NCI-H1105 treated with DMSO at 0.1 percent for 48 hours (cell line): Measurements from ENCODE around the gene SNUPN.
"Not testable (repeated sequence)": the region's sequence is repeated elsewhere in the genome, so short reads cannot be mapped to it uniquely, and the experiment has no call there.

ENCODE experiments used
- DNase-seq: peaks from one replicate; lab custom pipeline; 2025; lab: John Stamatoyannopoulos, UW

Gene SNUPN

DNA sequence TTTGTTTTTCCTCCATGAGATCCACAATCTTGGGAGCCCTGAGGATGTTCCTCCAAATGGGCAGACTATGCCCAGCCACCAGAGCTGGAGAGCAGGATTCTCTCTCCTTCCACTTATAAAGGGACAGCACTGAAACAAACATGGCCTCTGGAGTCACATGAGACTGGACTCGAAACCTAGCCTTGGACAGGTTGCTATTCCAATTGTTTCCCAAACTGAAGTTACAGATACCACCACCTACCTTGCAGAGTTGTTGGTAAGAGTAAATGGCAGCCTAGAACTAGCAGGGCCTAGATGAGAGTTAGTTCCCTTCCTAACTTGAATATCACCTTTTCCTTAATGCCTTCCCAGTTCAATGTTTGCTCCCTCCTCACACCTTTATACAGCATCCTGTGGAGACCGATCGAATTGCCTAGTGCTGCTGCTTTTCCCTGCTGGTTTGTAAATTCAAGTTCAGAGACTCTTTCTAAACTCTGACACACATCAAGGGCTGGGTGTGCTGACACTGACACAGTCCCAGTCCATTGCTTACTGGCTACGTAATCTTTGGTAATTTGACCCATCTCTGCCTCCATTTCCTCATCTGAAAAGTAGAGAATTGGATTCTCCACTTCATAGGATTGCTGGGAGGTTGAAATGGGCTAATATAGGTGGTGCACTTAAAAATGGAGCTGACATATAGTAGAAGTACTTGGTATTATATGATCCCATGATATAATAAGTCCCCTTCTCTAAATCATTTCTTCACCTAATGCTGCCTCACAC lies 11.9 kb upstream of the SNUPN start:
- DNase-seq = no peak

DNA sequence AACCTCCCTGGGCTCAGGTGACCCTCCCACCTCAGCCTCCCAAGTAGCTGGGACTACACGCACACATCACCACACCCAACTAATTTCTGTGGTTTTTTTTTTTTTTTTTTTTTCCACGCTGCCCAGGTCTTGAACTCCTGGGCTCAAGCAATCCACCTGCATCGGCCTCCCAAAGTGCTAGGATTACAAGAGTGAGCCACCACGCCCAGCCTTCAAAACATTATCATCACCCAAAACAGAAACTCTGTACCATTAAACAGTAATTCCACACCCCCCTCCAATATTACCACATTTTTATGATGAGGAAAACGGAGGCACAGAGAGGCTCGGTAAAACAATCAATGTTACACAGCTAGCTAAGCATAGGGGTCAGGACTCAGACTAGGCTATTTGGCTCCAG lies 10.5 kb upstream of the SNUPN start:
- DNase-seq = no peak

DNA sequence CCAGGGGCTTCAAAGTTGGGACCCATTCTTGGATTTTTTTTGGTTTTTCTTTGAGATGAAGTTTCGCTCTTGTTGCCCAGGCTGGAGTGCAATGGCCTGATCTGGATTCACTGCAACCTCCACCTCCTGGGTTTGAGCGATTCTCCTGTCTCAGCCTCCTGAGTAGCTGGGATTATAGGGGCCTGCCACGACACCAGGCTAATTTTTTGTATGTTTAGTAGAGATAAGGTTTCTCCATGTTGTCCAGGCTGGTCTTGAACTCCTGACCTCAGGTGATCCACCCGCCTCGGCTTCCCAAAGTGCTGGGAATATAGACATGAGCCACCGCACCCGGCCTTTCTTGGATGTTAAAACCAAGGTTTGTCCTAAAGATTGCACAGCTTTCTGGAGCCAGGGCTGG lies 8.4 kb upstream of the SNUPN start:
- DNase-seq = not testable (repeated sequence)

DNA sequence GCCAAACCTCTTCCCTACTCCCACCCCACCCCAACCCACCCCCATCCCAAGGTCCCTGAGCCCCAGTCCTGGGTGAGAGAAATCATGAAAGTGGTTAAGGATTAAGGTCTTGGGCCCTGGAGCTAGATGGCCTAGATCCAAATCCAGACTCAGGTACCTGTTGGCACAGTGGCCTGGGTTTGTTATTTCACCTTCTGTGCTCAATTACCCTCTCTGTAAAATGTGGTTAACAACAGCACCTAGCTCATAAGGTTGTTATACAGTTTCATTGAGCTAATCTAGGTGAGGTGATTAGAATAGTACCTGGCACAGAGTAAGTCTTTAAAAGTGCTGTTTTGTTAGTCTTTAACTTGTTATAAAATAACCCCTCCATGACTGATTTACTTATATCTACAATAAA lies 6.4 kb upstream of the SNUPN start:
- DNase-seq = no peak

DNA sequence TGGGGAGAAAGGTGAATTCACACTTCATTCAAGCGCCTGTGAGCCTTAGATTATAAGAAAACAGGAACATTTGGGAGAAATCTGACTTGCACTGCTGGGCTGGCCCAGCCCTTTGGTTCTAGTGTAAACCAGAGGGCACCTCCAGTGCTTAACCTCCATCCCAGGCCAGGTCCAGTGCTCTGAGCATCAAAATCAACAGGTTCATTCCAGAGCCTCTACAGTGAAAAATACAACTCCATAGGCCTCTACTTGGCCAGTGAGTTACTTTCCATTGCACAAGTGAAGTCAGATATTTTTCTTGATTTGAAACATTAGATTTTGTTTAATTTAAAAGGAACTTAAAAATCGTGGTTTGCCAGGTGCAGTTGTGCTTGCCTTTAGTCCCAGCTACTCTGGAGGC lies 3.0 kb downstream of the SNUPN start:
- no peak for DNase-seq

DNA sequence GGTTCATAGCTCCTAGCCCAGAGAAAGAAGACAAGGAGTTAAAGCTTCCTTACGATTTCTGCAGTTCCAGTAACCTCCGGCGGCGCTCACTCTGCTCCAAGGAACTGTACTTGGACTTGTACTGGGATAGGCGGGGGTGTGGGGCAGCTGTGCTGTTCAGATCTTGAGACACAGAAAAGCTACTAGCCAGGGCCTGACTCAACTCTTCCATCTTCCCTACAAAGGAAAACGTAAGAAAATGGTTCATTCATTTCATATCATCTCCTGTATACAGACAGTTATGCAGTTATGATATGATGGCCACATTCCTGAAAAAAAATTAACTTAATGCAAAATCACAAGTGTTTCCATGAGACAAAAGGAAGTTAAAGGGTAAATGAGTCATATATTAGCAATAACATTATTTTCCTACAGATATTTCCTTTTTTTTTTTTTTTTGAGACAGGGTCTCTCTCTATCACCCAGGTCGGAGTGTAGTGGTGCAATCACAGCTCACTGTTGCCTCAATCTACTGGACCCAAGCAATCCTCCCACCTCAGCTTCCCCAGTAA lies 4.6 kb downstream of the SNUPN start:
- DNase-seq = no peak

DNA sequence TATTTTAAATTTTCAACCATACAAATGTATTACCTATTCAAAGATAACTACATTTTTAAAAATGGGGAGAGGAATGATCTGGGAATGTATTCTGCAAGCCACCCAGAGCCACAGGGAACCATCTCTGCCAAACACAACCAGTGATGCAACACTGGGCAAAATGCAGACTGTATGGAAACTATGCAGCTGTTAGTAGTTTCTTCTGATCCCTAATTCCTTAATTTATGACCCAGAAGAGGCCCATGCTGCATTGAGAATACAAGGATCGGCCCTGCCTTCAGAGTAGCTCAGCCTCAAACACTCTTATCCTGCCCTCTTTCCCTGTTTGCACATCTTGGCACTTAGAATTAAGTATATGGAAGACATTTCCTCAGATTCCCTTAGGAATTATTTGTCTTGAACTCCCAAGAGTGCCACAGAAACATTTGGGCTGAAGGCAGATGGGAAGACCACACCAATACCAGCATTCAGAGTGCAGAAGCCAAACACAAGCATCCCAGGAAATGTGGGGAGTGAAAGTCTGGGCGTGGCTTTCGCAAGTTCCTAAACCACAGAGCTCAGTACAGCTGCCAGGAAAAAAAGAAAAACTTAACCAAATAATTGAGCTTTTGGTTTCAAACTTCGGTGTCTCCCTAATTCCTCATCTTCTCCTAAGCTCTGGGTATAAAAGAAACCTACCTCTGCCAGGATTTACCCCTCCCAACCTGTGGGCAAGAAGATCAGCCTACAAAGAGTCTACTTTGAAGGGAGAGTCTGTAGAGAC lies 5.3 kb downstream of the SNUPN start:
- no peak for DNase-seq

DNA sequence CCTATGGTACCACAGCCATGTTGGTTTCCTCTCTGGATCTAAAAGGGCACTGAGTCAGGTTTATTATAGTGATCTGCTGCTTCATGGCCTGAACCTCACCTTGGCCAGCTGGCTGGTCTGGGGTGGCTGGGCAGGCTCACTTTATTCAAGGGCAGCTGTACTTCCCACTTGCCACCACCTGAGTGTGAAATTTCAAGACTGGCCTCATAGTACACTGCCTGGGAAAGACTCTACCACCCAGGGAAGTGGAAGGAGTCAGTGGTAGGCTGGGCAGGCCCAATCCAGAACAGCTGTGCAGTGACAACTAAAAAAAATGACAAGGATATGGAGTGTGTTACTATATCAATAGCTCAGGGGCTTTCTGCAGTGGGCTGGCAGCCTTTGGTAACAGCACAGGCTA lies 8.8 kb downstream of the SNUPN start:
- no peak for DNase-seq

DNA sequence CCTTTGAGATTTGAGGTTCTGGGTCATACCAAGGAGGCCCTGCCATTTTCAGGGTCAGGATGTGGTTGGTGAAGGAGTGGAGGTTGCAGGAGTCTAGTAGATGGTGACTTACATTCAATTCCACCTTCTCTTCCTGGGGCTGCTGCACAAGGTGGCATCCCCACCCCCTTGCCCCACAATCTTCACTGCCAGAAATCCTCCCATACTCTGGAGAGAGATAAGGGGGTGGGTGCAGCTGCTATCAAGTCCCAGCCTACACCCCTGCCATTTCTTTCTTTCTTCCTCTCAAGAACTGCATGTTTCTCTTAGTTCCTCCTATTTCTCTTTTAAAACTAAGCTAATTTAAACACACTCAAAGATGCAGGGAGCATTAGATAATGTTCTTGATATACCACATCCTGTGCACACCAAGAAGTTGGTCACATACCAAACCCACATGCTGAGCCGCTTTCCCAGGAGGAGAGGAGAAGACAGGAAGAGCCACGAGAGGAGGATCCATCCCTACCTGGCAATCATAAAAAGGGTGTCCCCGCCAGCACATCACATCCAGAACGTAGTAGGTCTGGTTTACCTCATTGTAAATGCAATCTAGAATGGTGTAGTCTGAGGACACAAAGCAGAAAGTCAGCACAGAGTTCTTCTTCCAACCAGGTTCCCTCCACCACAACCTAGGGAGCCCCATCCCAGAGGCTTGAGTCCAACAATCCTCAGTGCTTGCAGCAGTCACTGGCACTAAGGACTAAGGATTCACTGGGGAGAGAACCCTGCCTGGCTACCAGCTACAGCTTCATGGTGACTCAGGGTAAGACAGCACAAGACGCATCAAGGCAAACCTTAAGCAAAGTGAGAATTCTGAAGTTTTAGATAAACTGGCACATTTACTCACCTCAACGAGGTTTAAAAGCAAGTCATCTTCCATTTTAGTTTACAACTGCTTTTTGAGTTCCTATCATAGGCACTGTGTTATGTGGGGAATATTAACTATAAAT lies 18.5 kb downstream of the SNUPN start:
- no peak for DNase-seq

DNA sequence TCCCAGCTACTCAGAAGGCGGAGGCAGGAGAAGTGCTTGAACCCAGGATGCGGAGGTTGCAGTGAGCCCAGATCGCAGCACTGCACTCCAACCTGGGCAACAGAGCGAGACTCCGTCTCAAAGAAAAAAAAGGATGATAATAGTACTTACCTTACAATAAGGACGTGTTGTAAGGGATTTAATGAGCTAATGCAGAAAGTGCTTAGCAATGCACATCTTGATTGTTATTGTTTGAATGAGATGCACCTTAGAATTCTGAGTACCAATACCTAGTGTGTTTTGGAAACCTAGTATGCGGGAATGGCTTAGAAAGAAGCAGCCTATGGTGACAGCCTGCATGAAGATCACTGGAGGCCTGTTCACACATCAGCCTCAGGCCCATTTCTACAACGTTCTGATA lies 19.5 kb downstream of the SNUPN start:
- DNase-seq = no peak

DNA sequence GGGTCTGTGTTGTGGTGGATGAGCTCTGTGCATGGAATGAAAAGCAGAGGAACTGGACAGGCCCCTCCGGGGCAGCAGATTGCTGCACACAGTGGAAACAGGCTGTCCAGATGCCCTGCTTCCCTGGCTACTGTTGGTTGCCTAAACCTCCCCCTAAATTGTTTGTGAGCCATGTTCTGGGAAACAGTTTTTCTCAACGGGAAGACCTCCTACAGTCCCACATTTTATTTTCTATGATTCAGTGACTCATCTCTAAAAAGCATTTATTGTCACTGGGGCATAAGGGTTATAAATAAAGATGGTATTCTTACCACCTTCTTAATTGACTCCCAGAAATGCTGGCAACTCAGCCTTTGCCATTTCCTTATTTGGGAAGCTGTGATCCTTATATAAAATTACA lies 26.1 kb downstream of the SNUPN start:
- no peak for DNase-seq

DNA sequence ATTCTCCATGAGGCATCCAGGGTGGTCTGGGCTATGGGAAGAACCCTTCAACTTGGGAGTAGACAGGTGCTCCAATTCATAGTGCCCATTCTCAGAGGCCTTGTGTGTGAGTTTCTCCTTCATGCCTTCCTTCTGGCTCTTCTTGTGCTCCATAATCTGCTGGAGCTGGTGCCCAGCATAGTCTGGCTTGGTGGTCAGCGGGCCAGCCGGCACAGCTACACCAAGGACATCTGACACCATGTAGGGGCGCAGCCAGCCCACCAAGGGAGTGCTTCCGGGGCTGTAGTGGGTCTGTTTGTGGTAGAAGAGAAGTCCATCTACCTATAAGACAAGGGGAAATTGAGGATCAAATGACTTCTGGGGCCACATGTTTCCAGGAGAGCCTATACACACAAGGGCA lies 27.2 kb downstream of the SNUPN start:
- no peak for DNase-seq

DNA sequence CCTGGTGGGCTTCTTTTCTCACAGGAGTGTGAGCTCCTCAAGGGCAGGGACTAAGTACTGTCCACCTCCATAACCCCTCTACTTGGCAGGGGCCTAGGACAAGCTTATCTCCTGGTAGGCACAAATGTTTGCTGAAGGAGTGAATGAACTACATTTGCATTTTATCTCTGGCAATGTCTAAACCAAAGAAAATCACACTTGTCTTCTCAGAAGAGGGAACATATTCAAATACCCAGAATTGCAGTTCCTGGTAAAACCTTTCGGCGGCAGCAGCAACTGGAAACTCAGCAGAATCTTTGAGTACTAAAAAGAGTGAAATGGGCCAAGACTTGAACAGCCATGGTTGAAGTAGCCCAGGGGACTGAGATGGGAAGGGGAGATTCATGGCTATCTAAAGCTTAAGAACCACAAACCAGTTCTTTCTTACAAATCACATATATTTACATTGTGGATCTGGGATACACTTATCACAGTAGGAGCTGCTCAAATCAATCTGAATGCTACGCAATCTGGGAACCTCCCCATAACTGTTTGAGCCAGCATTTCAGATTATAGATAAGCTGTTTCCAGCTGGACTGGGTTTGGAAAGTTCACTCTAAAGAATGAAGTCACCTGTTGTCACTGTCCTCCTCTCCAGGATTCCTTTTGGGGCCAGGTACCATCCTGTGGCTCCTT lies 27.7 kb downstream of the SNUPN start:
- DNase-seq = no peak

DNA sequence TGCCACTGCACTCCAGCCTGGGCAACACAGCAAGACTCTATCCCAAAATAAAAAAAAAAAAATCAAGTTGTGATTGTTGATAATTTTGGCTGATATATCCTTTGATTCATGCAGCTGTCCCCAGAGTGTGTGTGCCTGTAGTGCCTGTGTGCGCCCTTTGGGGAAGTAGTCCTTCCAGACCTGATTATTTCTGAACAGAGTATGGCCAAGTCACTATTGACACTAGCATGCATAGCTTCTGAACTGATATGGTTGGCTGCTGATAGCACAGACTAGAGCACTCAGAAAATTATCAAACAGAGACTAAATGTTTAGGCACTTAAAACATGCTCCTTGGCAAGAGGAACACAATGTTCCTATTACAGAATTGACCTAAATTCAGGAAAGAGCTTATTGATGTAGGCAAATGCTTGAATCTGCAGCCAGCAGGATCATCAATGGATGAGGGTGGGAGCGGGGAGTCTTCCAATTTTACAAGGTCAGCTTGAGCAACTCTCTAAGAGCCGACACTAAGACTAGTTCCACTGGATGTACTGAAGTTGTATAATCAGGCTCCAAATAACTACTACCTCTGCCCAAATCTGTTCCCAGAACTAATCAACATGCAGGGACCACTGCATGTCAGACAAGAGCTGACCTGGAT lies 28.7 kb downstream of the SNUPN start:
- DNase-seq = no peak

DNA sequence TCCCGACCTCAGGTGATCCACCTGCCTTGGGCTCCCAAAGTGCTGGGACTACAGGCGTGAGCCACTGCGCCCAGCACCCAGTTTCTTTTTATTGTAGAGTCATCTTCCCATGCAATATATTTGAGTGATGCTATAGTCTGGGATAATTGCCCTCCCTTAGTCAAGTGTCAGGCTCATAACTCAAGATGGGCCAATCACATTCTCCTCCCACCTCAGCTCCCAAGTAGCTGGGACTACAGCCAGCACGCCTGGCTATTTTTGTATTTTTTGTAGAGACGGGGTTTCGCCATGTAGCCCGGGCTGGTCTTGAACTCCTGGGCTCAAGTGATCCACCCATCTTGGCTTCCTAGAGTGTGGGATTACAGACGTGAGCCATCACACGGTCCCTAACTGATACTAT lies 31.2 kb downstream of the SNUPN start:
- DNase-seq = no peak

DNA sequence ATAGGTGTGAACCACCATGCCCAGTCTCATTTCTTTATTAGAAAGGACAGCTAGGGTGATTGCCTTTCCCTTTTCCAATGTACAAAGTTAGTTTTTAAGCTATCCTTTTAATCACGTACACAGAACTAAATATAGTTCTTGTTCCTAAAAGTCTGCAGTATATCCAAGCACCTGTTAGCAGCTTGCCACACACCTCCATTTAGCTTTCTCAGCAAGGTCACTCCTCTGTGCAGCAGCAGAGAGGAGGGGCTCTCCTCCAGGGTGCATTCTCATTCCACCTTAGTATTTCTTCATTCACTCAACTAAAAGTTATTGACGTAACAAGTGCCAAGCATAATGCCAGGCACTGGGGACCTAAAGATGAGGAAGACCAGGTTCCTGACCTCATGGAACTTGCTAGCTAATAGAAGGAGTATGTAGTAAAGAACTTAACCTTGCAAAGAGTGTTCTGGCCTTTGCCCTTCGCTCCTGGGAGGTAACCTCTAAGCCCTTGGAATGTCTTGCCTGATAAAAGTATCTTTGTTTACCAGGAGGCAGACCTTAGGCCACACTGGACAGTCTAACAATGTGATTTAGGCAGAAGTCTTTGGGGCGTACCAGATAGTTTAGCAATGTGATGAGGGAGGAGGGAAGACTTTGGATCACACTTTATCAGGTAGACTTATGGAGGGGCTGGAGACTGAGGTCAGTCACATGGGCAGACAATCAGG lies 33.7 kb downstream of the SNUPN start:
- DNase-seq = no peak

DNA sequence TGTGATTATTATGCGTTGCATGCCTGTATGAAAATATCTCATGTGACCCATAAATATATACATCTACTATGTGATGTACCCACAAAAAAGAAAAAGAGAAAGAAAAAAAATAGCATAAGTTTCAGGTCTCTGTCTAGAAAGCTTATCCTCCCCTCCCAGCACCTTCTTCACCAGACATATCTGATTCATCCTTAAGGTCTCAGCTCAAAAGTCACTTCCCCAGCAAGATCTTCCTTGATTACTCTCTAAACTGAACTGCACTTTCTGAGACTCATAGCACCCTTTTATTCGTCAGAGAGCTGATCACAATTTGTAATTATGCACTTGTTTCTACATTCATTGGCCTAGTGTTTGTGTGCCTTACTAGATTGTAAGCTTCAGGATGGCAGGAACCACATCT lies 35.3 kb downstream of the SNUPN start:
- DNase-seq = no peak

DNA sequence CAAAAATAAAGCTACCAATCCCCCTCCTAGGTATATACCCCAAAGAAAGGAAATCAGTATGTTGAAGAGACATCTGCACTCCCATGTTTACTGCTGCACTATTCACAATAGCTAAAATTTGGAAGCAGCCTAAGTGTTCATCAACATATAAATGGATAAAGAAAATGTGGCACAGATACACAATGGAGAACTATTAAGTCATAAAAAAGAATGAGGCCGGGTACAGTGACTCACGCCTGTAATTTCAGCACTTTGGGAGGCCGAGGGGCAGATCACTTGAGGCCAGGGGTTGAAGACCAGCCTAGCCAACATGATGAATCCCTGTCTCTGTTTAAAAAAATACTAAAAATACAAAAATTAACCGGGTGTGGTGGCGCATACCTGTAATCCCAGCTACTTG lies 36.5 kb downstream of the SNUPN start:
- no peak for DNase-seq

DNA sequence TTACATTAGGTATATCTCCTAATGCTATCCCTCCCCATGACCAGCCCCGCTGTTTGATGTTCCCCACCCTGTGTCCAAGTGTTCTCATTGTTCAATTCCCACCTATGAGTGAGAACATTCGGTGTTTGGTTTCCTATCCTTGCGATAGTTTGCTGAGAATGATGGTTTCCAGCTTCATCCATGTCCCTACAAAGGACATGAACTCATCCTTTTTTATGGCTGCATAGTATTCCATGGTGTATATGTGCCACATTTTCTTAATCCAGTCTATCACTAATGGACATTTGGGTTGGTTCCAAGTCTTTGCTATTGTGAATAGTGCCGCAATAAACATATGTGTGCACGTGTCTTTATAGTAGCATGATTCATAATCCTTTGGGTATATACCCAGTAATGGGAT lies 39.1 kb downstream of the SNUPN start:
- not testable (repeated sequence) for DNase-seq

DNA sequence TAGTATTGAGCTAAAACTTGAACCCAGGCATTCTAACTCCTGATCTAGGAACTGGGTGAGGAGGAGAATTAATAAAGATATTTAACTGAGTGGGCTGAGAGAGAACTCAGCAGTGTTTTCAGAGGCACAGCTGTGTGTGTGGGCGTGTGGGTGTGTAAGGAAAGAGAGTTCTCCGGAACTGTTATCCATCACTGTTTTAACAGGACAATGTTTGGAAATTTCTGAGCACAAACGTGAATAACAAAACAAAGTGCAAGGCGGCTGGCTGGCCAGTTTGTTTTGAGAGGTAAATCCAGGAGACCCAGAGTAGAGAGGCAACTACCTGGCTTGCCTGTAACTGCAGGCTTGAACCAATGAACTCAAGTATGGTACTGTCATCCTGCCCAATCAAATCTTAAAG lies 41.4 kb downstream of the SNUPN start:
- DNase-seq = no peak

DNA sequence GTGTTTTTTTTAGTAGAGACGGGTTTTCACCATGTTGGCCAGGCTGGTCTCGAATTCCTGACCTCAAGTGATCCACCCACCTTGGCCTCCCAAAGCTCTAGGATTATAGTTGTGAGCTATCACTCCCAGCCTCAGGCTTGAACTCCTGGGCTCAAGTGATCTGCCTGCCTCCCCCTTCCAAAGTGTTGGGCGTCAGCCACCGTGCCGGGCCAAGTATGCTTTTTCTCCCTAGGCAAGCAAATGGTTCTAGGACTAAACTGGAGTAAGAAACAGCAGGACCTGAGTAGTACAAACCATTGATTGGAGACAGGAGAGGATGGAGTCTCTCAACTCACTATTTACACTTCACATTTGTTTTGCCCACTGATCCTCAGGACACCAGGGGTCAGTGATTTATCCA lies 41.8 kb downstream of the SNUPN start:
- DNase-seq = no peak
